SKM-1 treated with dmso at 0.1 percent for 144 hours (cell line): Measurements from ENCODE around the gene ENOX1.

ENCODE experiments used
- DNase-seq: peaks from one replicate; lab custom pipeline; 2025; ENCODE audit not compliant: unreplicated experiment; lab: John Stamatoyannopoulos, UW

Gene ENOX1

DNA sequence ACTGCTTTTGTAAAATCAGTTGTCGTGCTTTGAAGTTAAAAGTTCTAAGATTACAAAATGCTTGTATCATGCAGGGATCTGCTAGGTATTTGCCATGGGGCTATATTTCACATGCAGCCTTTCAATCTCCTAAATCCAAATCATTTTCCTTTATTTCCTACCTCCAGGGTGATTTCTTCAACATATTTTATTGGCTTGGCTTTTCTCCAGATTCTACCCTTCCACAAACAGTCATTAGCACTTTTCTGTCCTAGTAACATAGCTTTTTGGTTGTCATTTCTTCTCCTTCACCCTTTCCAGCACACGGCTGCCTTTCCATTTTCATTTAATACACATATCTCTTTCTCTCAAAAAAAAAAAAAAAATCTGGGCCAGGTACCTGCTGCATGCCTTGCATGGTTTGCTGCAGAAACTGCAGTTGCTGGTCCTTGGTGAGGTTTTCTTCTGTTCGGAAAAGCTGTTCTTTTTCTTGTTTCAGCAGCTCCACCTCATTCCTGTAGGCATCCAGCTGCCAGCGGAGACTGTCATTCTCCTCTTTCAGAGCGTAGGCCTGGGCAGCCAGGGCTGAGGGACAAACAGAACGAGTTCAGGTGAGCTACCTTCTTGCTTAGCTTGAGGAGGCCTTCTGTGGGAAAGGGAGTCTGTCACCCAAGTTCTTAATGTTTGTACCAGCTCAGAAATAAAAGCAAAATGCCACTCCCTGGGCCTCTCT is 488.6 kb downstream of the ENOX1 start:
- DNase-seq: no peak

DNA sequence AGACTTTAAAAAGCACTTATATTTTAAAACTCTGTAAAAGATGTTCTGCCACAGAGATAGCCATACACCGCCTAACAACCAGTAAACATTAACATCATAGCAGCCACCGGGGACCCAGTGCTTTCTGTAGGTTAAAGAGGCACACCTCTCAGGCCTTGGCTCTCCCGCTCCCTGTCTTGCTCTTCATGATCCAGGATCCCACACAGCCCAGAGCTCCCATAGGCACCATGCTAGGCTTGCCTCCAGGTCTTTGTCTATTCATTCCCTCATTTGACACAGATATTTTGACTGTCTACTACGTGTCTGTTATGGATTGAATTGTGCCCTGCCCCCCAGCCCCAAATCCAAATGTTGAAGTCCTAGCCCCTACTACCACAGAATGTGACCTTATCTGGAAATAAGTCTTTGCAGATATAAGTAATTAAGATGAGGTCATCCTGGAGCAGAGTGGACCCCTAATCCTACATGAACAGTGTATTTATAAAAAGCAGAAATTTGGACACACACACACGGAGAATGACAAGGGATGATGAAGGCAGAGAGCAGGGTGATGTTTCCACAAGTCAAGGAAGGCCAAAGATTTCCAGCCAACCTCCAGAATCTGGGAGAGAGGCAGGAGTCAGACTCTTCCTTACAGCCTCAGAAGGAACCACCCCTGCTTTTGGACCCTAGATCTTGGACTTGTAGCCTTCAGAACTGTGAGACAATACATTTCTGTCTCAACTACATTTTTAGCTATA is 490.8 kb downstream of the ENOX1 start:
- no peak for DNase-seq

DNA sequence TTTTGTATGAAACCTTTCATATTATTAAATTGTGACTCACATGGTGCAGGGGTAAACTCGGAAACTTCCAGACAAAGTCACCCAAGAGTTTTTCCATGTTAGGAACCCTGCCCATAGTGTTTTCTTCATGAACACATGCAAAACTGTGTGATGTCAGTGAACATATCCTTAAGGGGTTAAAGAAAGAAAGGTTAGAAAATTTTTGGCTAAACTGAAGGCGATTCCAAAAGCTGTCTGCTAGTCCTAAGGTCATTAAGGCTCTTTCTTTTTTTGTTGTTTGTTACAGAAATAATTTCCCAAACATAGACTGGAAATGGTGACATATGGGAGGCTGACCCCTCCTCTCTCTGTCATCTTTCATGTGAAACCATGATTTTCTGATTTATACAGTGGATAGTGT is 491.5 kb downstream of the ENOX1 start:
- DNase-seq: no peak

DNA sequence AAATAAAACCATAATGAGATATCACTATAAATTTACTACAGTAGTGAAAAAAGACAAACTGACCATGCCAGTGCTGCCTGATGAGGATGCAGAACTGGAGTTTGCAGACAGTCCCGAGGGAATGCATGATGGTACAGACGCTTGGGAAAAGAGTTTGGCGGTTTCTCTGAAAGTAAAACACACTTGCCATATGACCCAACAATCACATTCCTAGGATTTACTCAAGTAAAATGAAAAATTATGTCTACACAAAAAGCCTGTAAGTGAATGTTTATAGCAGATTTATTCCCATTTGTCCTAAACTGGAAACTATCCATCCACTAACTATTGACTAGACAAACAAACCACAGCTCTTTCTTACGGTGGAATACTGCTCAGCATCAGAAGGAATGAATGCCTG is 492.4 kb downstream of the ENOX1 start:
- DNase-seq: no peak

DNA sequence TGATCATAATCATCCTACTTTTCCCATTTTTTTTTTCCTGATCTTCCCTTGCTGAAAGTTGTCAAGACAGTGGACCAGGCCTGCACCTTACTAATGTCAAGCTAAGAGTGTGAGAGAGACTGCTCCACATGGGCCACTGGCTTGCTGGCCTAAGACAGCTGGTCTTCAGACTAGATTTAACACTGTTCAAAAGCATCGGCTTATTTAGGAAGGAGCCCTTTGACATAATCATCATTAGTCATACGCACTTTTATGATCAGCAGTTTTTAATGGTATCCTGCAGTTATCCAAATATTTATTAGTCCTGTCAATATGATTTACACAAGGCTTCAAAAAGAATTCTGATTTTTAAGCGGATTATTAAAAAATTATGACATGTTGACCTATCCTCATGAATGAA is 492.8 kb downstream of the ENOX1 start:
- no peak for DNase-seq

DNA sequence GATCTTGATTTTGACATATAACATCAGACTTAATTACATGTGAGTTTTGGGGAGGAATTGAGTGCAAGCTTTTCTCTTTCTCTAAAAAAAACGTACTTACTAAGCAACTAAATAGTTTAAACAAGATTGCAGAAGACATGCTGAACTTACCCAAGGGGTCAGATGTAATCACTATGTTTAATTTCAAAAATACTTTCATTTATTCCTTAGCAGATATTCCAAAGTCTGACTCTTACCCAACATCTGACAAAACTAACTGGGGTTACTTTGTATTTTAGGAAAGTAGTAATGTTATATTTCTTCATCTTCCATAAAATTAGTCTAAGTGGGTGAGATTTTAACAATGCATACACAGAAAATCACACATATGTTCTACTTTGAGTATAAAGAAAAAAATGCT is 493.2 kb downstream of the ENOX1 start:
- no peak for DNase-seq

DNA sequence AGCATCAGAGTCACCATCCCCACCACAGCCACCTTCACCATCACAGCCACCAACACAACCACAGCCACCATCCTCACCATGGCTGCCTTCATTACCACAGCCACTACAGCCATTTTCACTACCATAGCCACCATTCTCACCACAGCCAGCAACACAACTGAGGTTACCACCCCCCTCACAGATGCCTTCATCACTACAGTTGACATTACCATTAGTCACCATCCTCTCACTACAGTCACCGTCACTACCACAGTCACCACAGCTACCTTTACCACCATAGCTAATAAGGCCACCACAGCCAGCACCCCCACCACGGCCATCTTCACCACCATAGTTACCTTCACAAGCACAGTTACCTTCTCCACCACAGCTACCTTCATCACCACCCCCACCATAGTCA is 493.8 kb downstream of the ENOX1 start:
- no peak for DNase-seq

DNA sequence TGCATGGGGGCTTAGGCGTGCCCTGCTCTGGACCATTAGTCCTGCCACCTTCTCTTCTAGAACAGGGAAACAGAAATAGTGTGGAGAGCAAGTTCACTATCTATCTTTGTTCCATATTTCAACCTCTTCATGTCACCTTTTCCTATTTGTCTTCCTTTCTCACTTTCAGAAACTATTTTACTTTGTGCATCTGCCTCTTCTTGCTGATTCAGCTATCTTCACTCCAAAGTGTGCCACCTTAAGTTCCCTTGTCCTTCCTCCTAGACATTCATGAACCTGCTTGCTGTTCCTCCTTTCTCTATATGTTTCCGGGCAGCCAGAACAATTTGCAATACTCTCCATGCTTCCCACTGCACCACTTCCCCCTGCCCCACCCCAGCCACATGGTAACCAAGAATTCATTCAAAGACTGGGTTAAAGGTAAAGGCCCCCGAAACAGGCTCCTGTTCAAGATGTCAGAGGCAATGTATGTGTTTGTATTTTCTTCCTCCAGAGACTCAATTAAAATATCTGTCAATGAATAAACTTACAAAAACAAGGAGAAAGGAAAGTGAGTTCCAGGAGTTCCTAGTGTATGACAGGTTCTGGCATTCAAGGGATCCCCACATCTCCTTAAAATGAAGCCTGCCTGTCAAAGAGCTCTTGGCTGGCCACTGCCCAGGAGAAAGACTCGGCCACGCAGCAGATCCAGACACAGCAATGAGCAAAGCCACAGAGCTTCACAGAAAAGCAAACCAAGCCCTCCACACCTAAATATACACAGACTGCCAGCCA is 495.3 kb downstream of the ENOX1 start:
- DNase-seq: no peak

DNA sequence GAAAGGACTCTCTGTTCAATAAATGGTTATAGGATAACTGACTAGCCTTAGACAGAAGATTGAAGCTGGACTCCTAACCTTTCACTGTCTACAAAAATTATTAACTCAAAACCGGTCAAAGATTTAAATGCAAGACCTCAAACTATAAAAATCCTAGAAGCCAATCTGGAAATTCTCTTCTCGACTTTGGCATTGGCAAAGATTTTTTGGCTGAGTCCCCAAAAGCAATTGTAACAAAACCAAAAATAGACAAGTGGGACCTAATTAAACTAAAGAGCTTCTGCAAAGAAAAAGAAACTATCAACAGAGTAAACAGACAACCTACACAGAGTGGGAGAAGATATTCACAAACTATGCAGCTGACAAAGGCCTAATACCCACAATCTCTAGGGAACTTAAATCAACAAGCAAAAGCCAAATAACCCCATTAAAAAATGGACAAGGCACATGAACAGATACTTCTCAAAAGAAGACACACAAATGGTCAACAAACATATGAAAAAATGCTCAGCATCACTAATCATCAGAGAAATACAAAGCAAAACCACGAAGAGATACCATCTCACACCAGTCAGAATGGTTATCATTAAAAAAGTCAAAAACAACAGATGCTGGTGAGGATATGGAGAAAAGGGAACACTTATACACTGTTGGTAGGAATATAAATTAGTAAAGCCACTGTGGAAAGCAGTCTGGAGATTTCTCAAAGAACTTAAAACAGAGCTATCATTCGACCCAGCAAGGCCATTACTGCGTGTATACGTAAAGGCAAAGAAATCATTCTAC is 497.1 kb downstream of the ENOX1 start:
- no peak for DNase-seq

DNA sequence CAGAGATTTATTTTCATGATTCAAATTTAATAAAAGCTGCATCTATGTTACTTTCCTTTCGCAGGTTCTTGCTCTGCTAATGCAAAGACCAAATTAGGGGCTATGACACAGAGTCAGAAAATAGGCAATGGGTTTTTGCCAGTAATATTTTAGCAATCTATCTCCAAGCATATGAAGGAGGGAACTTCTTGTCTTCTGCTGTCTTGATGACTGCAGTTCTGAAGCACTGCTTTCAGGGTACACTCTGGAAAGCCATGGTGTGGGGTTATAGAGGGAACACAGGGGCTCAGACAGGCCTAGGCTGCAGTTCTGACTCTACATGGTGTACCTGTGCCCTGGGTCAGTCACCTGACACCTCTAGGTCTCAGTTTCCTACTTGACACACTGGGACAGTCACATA is 500.0 kb downstream of the ENOX1 start:
- no peak for DNase-seq

DNA sequence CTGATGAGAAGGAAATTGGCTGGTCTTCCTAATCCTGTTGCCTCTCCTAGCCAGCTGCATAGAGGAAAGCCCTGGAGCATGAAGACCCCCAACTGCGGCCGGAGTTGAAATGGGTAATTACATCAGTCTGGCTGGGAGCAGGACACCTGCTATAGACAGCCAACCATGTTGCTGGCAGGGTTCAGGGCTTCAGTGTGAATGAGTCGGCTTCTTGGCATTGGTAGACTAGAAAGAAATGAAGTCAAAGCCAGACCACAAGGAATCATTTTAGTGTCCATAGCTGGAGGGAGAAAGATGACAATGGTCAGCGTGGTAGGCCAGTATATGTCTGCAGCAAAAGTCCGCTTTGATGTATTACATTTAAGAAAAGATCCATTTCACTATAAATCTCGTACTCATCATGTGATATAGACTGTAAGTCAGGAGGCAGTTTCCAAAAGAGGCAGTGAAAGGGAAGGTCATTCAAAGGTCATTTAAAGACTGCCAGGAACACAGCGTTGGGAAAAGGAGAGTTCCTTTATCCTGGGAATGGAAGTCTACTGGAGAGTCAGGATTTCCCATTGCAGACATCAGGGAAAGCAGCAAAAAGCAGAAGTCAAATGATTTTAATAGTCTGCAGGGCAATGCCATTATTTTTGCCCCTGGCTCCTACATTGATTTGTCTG is 500.7 kb downstream of the ENOX1 start:
- no peak for DNase-seq

DNA sequence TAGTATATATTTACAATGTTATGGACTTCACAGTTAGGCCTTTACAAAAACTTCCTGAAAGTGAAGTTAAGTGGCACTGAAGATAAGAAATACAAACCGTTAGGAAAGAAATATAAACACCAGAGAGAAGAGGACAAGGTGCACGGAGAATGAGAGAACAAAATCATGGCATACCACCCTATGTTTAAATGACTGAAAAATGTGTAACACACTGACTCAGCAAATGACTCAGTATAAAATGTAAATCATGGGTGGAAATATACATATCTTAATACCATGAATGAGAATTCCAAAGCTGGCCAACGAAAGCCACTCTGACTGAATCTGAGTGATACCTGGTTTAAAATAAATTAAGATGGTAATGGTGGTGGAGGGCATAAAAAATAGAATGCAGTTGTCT is 502.6 kb downstream of the ENOX1 start:
- DNase-seq: no peak

DNA sequence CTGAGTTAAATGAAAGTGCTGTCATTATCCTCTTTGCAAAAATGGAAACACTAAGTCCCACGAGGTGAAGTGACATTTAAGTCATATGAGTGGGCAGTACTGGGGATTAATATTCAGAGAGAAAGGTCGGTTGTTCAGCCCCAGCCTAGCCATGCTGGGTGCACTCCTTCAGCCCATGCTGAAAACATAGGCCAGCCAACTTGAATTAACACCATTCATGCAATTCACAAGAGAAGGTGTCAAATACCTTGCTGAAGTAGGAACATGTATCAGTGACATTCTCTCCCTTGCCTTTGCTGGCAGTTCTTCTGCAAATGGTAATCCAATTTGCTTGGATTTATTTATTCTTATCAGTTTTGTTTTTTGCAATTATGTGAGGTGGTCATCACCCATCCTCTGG is 507.1 kb downstream of the ENOX1 start:
- no peak for DNase-seq

DNA sequence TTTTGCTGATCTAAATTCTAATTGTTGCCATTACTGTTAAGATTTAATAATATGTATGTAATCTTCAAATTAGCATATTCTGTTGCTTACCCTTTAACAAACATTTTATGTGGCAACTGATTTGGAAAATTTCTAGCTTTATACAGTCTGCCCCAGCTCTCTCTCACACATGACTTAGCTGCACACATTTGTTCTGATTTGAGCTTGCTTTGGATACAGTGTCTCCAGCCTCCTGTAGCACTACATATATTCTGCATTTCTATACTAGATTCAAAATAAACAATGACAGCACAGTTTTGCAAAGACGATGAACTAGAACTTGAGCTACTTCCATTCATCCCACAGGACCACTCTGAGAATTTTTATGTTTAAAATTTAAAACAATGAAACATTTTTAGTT is 508.6 kb downstream of the ENOX1 start:
- DNase-seq: no peak

DNA sequence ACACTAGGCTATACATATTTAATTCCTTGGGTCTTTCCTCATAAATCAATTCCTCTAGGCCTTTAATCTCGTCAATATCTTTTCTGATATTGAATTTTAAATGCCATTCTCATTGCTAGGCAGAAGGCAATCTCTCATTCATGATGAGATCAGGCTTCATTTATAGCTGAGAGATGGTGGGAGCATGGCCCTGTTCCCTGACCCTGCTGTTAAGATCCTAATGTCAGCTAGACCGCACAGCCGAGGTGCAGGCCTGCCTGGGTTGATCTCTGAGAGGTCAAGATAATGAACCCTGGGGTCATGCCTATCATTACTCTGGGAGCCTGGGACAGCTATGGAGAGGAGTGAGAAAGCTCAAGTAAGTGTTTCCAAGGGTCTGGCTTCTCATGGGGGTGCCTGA is 509.6 kb downstream of the ENOX1 start:
- DNase-seq: no peak

DNA sequence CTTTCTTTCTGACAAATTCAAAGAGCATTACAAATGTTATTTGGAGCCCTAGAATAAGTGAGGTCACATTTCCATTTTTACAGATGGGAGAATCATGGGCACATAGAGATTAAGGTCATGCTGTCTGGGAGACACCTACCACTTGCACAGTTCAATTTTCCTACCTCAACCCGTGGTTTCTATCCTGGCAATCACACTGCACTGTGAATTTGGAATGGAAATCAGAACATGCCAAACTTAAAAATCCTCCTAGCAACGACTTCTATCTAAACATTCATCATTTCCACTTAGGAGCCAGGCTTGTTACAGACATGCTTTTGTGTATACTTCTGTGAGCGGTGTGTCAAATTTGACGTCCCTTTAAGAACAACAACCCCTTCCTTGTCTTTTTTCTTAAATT is 511.9 kb downstream of the ENOX1 start:
- DNase-seq: no peak

DNA sequence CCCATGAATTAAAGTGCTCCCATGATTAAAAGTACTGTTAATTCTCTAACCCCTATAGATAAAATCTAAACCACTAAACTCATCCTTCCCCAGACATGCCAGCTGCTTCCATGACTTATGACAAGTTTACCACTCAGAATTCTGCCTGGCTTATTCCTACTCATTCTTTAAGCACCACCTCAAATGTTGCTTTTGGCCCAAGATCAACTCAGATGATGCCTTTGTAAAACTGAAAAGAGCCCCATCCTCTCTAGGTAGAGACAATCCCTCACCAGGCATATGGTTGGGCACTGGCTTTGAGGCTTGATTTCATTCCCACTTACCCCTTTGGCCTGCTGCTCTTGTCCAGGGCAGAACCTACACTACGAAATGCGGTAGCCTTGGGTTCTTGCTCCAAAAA is 513.4 kb downstream of the ENOX1 start:
- DNase-seq: no peak

DNA sequence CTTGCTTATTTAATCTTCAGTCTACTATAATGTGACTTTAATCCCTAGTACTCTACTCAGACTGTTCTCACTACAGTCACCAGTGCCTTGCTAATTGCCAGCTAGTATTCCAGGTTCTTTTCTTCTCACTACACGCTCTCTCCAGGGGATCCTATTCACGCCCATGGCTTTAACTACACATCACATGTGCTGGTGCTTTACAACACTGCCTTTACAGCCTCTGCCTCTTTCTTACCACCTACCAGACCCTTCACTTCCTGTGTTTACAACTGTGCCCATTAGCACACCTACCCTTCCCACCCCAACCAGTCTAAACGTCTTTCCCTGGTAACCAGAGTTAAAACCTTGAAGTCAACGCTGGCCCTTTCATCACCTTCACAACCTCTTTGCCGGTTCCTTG is 513.9 kb downstream of the ENOX1 start:
- no peak for DNase-seq

DNA sequence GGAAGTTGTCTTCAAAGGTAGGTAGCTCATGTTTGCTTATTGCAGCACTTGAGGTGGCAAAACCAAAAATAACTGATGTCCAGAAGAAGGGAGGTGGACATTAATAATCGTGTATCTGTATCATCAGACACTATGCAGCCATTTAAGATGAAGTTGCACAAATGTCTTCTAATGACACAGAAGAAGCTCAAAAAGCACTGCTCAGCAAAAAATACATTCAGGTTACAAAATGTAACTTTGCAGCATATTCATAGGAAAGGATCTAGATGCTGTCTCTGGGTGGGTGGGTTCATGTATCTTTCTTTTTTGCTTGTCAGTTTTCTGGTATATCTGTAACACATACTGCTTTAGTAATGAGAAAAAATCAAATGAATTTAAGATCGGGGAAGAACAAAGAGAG is 515.6 kb downstream of the ENOX1 start:
- no peak for DNase-seq

DNA sequence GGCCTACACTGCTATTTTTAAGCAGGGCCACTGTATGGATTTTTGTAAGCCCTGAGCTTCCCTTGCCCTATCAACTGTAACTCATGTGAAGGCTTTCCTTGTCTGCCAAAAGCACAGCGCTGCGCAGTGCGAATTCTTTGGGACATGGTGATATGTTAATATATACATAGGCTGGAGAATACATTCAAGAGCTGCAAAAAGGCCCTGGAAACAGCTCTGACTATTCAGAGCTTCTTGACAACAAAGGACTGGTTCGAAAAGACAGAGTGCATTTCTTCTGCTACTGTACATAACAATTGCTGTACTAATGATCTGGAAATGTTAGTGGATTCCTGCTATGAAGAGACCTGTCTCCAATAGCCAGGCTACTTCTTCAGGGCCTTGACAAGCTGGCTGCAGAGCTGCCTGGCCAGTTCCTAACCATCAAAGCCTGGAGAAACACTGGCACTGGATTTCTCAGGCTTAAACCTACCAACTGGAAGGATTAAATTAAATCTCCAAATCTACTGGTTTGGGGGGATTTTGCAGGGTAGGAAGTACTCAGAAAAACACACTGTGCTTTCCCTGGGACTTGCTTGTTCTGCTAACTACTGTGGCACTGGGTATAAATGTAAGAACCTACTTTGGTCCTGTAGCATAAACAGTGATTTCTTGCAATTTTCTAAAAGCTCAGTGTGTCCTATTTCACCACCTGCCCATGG is 516.5 kb downstream of the ENOX1 start:
- DNase-seq: no peak
